ENCODE measurements around the gene SFTA2.
A peak's percentile ranks its signal among the peaks of the same experiment; 100 is the strongest.

SFTA2 gene

DNA sequence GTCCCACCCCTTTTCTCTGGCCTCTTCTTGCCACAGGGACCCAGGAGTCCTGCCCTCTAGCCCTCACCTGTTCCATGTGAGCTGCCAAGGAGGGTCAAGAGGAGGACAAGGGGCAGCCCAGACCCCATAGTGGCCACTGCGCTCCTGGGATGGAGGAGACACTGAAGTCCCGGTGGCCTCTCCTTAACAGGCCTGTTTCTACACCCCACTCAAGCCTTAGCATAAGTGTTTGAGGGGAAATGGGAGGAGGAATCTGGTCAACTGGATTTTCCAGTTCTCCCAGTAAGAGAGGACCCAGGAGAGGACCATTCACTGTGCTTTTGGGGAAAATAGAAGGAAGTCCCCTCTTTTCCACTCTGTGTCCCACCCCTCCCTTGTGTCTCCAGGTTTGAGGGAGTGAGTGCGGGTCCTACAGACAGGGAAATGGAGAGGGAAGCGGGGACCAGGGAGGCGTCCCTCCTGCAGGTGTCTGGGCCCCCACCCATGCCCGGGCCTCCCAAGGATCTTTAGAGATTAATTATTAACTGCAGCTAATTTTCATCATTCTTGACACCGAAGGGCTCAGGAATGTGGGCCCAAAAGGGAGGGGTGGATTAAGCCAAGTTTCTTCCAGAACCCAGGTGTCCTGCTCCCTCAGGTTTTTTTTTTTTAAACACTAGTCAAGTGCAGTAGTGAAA lies at the start of gene SFTA2:
TSS of gene SFTA2 (minus strand) at position 202 of the 677 bp plus-strand sequence. CDS start at position 128, 74 bp downstream.
- DNase-seq, result no peak

DNA sequence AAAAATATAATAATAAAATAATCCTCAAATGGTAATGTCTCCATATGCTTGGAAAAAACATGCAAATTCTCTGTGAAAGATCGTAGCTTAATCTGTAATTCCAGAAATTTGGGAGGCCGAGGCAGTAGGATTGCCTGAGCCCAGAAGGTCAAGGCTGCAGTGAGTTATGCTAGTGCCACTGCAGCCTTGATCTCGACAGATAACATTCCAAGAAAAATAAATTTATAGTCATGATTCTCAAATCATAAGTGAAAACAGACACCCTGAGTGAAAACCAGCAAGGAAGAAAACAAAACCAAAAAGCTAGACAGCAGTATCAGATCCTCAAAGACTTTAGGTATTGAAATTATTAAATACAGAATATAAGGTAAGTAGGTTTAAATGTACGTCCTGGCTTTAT lies 47.7 kb upstream of the SFTA2 start:
- DNase-seq, result no peak

DNA sequence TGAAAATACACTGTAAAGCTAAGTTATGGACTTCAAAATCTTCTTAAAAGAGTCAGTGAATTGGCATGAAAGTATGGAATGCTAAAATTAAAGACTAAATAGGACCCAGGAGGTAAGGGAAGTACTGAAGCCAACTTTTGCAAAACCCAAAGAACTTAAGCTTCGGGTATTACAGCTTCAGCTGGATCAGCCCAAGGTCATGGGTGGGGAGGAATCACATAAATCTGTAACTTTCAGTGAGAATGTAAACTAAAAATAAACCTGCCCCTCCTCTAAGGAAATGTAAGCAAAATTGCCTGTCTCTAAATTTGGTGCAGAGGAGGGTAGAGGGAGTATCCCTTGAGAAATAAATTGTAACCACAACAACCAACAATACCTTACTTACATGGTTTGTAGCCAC lies 47.2 kb upstream of the SFTA2 start:
- no peak for DNase-seq

DNA sequence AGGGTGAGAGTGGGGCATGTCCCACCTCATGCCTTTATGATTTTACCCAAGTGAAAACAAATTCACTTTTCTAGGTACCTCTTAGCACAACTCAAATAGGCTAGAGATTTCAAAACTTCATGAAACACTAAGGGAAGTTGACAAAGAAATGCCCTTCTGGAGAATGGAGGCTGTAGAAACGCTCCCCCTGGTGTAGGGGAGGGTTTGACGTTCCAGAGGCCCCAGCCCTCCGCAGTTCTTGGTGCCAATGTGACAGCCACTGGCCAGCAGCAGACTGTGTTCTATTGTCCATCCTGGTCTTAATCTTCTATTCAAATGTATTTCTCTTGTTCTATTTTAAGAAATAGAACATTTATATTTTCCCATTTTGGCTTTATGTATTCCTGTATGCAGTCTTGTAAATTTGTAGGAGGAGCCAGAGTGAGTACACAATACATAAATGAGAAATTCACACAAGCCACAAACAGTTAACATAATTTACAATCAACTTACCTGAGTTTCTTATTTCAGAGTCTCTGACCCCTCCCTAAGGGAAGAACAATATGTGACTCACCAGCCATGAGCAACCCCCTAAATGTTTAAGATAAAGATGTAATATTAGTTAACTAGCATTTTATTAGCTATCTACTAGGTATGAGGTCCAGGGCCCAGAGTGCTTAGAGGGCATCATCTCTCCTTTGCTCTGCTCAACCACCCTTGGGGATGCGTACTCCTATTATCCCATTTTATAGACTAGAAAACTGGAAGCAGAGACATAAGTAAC lies 42.7 kb upstream of the SFTA2 start:
- DNase-seq, result no peak

DNA sequence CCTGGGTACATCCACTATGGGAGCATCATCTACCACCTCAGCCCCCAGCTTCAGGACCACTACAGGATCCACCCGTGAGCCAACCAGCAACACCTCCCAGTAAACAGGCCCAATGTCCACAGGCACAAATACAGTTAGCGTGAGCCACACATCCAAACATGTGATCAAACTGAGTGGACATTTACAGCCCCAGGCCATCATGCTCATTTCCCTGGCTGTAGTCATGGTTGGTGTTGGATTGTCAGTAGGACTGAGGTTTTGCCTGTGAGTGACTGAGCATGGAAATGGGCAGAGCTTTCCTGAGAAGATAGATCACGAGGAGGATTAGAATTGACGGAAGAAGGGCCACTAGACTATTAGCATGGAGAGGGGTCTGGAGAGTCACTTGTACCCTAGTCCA lies 40.8 kb upstream of the SFTA2 start:
- DNase-seq, result no peak

DNA sequence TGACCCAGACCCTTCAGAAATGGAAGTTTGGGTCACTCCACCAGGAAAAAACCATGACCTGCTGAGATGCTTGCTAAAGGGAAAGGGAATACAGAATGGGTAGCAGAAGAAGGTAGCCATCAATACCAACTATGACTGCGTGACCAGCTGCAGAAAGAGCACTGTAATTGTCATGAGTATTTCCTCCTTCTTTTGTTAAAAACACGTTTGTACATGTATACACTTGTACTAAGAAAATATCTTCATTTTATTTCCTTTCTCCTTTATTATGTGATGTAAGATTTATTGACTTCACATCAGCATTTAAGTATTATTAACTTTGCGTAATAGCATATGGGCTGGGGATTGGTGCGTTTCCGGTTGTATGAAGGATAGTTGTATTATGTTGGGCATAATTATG lies 39.0 kb upstream of the SFTA2 start:
- DNase-seq, result no peak

DNA sequence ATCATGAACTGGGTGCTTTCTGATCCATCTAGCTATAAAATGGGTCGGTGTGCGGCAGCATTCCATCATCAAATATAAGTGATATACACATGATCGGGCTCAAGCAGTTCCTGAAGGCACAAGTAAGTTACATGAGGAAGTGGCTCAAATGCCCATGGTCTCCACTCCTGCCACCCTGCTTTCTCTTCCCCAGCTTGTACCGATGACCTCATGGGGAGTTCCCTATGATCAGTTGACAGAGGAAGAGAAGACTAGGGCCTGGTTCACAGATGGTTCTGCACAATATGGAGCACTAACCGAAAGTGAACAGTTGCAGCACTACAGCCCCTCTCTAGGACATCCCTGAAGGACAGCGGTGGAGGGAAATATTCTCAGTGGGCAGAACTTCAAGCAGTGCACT lies 37.2 kb upstream of the SFTA2 start:
- peak; percentile 83 to 87 (median 84) for DNase-seq

DNA sequence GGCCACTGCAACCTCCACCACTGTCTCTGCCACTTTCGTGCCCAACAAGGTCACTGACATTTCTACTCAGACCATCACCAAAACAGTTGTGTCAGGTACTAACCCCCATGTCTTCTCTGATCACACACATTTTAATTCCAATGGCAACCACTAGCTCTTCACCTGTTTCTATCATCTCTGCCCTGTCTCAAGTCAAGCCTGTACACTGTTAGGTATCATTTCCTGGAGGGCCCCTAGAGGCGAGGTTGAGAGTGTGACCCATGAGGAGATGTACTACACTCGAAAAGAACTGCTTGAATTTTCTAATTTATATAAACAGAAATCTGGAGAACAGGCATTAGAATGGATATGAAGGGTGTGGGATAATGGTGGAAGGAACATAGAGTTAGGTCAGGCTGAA lies 34.2 kb upstream of the SFTA2 start:
- DNase-seq, result no peak

DNA sequence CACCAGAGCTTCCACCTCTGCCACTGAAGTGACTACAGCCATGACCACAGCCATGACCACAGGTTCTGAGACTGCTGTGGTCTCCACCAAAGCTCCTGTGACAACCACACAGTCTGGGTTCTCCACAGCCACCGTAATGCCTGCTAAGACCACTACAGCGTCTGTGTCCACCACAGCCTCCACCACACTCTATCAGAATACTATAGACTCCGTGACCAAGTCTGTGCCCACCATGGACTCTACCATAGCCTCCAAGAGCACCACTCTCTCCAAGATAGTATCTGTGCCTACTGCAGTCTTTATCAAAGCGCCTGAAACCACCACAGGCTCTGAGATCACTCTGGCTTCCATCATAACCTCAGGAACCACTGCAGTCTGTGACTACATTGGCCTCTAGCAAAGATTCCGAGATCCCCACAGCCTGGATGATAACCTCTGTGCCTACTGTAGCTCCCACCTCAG lies 33.2 kb upstream of the SFTA2 start:
- no peak for DNase-seq

DNA sequence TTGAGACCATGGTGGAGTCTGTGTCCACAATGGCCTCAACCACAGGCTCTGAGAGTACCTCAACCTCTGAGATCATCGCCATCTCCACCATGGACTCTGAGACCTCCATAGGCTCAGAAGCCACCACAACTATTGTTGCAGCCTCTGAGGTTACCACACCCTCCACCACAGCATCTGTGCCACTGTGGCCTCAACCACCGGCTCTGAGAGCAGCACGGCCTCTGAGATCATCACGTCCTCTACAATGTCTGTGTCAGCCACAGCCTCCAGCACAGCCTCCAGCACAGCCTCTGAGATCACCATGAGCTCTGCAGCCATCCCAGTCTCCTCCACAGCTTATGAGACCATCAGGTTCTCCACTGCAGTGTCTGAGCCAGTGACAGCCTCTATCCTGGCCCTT lies 32.1 kb upstream of the SFTA2 start:
- DNase-seq, result no peak

DNA sequence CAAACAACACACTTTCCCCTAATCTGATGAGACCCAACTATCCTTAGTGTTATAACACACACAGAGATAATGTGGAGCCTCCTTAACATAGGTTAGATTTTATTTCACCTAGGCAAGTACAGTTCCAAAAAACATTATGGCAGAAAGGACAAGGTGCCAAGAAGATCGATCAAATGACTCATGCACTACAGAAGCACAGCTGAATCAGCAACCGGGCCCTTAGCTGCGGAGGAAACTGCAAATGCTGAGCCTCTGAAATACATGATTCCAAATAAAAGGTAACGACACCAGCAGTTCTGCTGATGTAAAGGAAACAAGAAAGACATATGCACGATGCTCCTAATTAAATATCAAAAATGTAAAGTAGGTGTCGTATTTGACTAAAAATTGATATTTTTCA lies 31.7 kb upstream of the SFTA2 start:
- no peak for DNase-seq

DNA sequence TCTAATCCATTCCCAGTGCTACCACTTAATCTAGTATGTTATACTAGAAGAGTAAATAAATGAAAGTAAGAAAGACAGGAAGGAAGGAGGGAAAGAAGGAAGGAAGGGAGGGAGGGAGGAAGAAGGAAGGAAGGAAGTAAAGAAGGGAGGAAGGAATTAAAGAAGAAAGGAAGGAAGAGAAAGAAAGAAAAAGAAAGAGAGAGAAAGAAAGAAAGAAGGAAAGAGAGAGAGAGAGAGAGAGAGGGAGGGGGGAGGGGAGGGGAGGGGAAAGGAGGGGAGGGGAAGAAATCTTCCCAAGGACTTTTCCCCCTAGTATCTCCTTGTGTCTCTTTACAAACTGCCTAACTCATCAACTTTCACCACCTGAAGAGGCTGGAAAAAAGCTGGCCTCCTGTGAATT lies 30.7 kb upstream of the SFTA2 start:
- DNase-seq, result no peak

DNA sequence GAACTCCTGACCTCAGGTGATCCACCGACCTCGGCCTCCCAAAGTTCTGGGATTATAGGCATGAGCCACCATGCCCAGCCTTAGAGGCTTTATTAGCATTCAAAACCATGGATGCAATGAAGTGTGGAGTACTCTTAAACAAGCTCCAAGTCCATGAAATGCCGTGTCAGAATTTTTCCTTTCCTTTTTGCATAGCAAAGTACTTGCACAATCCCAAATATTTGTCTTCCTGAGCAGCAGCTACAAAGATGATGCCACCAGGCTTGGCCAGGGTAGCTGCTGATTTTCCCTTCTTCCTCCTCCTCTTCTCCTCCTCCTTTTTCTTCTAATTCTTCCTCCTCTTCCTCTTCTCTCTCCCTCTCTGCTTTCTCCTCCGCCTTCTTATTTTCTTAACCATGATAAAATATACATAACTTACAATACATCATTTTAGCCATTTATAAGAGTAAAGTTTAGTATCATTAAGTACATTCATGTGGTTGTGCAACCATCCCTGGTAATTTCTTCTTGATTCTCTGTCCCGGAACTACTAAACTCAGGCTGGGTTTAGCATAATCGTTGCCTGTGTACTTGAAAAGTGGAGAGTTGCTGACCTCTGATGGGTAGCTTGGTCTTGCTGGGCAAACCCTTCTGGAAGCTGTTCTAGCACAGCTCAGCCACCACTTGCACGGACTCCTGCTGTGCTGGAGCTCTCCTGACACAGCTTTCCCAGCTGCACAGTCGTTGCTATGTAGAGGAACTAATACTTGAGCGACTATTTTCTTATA lies 29.1 kb upstream of the SFTA2 start:
- DNase-seq, result peak in 1 of 3 donors; percentile 15

DNA sequence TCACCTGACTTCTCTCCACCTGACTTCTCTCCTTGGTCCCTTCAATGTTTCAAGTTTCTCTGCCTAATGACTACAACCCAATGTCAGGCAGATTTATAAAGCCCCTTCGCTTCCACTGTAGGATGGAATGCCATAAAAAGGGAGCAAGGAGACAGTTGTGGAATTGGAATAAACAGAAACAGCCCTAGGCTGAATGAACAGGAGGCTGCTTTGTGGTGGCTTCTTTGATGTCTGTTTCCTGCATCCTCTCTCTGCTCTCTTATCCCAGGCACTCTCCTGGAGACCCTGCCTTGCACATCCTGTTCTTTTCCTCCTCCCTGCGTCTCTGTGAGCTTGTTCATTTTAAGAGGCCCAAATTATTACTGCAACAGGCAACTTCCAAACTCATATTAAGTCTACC lies 25.7 kb upstream of the SFTA2 start:
- DNase-seq, result no peak

DNA sequence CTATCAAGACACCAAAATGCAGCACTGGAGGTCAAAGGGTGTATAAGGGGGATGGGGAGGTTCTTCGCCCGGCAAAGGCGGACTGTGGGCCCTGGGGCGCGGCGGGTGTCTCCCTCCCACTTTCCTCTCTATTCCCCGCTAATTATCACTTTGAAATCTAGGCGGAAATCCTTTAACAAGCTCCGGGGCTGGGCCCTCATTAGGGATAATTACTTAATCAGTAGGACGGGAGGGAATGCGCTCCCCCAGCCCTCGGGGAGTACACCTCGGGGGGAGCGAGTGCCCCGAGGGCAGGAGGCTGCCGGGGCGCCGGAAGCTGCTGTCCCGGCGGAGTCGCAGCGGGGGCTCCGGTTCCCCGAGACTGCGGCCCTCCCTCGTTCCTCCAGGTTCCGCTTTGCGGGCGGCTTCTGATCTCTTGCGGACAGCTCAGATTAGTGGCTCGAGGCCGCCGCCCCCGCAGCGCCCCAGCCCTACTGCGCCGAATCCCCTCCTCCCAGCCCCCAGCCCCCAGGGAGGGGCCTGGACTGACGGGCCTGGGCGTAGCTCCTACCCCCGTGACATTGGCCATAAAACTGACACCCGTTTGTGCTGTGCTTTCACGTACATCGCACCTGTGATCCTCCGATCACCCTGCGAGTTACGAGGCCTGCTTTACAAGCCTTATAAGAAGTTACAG lies 23.5 kb upstream of the SFTA2 start:
- peak; percentile 66 to 86 (median 75) for DNase-seq

DNA sequence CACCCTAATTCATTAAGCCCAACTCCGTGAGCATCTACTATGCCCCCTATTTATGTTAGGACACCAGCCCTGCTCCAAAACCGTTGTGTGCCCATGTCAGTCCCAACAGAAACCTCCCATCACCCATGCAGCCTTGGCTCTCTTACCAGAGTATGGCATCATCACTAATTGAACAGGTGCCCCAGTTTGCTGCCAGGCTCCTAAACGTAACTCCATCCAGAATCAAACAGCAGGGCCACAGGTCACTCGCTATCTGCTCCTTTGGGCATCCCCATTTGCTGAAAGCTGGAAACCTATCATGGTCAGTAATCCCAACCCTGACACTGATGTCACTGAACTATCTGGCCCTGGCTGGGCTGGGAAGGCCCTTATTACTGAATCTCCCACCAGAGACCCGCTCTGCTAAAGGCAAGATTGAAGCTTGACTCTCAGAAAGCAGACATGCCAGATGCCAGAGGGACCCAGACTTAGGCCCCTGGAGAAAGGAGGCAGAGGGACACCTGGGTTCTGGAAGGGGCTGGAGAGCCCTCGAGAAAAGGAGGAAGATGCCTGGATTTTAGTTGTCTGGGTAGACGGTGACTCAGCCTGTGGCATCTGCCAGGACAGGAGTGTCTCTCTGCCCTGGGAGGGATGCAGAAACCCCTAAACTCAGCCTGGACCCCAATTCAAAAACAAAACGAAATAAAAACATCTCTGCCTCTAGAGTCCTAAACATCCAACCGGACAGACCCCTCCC lies 22.8 kb upstream of the SFTA2 start:
- peak in 1 of 3 donors; percentile 25 for DNase-seq

DNA sequence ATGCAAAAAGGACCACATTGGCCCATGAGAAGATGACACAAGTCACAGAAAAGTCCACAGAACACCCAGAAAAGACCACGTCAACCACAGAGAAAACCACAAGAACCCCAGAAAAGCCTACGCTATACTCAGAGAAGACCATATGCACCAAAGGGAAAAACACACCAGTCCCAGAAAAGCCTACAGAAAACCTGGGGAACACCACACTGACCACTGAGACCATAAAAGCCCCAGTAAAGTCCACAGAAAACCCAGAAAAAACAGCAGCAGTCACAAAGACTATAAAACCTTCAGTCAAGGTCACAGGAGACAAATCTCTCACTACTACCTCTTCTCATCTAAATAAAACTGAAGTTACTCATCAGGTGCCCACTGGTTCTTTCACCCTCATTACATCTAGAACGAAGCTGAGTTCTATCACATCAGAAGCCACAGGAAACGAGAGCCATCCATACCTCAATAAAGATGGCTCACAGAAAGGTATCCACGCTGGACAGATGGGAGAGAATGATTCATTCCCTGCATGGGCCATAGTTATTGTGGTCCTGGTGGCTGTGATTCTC lies 20.0 kb upstream of the SFTA2 start:
- peak in 1 of 3 donors; percentile 12 for DNase-seq

DNA sequence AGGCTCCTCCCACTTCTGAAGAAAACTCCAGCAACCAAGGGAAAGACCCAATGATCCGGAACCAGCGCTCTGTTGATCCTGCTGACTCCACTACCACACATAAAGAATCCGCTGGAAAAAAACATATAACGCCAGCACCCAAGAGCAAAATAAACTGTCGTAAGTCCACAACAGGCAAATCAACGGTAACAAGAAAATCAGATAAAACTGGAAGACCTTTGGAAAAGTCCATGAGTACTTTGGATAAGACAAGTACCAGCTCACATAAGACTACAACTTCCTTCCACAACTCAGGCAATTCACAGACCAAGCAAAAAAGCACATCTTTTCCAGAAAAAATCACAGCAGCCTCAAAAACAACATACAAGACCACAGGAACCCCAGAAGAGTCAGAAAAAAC lies 16.8 kb upstream of the SFTA2 start:
- DNase-seq, result no peak

DNA sequence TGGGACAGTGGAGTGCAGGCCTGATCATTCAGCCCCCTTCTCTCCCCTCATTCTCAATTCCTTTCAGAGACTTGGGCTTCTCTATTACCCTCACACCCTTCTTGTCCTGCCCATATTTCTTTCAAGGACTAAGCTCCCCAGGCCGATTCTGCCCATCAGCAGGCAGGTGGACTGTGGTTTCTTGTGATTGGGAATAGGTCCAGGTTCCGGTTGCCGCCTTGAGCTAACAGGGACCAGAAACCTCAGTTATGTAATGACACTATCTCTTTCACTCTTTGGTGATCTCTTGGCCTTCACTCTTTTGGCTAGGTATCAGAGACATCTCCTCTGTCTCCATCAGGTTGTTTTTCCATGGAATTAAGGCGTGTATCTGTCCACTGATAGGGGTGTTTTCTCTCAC lies 15.3 kb upstream of the SFTA2 start:
- no peak for DNase-seq

DNA sequence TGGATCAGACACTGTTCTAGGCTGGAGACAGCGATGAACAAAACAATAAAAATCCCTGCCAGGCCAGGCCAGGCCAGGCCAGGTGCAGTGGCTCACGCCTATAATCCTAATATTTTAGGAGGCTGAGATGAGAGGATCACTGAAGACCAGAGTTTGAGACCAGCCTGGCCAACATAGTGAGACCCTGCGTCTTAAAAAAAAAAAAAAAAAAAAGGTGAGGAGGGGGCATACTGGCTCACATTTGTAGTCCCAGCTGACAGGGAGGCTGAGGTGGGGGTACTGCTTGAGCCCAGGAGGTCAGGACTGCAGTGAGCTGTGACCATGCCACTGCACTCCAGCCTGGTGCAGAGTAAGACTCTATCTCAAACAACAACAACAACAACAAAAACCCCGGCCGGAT lies 13.3 kb upstream of the SFTA2 start:
- DNase-seq, result no peak

DNA sequence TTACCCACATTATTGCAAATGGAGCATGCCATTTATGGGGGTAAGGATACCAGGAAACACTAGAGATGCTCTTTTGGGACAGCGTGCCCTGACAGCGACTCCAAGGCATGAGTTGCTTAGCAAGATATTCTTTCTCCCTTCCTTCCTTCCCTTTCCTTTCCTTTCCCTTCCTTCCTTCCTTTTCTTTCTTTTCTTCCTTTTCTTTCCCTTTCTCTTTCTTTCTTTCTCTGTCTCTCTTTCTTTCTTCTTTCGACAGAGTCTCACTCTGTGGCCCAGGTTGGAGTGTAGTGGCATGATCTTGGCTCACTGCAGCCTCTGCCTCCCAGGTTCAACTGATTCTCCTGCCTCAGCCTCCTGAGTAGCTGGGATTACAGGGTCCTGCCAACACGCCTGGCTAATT lies 12.1 kb upstream of the SFTA2 start:
- no peak for DNase-seq

Data from suppressor macrophage treated with lipopolysaccharide for 1 hour (primary cell).